Keratinocyte (primary cell): ENCODE data around the gene IFRD2.
"Not testable (repeated sequence)": the region's sequence is repeated elsewhere in the genome, so short reads cannot be mapped to it uniquely, and the experiment has no call there.

Source experiments
- EZH2 ChIP-seq: IDR thresholded peaks from one replicate; pipeline ENCODE4 v1.6.1; 2012; ENCODE audit warnings: inconsistent platforms, mild to moderate bottlenecking, low read length, moderate library complexity
- TF ChIP-seq, protein P1 (sequence below), 3 experiments: IDR thresholded peaks in 1 of 3; conservative IDR thresholded peaks in 1 of 3; optimal IDR thresholded peaks in 1 of 3; 2 replicates in 2 of 3; 3 replicates in 1 of 3; pipeline versions ENCODE3 to v1.5.1; 2011; ENCODE audit warnings: low read length in 3 of 3, mild to moderate bottlenecking in 3 of 3, moderate library complexity in 2 of 3, control low read depth in 1 of 3, inconsistent platforms in 1 of 3; ENCODE audit not compliant: insufficient read depth in 2 of 3; ENCODE audit errors: extremely low read depth in 1 of 3

DNA sequence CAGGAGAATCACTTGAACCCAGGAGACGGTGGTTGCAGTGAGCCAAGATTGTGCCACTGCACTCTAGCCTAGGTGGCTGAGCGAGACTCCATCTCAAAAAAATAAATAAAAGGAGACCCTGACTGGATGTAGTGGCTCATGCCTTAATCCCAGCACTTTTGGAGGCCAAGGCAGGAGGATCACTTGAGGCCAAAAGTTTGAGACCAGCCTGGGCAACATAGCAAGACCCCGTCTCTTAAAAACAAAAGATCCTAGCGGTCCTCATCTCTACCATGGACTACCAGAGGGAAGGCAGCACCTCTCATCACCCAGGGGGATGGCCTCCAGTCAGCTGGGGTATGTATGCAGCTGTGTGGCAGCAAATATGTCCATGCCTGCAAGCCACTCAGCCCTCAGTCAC is 30.0 kb downstream of the IFRD2 start:
- not testable (repeated sequence) for TF ChIP-seq EZH2
- TF ChIP-seq, protein P1, sequence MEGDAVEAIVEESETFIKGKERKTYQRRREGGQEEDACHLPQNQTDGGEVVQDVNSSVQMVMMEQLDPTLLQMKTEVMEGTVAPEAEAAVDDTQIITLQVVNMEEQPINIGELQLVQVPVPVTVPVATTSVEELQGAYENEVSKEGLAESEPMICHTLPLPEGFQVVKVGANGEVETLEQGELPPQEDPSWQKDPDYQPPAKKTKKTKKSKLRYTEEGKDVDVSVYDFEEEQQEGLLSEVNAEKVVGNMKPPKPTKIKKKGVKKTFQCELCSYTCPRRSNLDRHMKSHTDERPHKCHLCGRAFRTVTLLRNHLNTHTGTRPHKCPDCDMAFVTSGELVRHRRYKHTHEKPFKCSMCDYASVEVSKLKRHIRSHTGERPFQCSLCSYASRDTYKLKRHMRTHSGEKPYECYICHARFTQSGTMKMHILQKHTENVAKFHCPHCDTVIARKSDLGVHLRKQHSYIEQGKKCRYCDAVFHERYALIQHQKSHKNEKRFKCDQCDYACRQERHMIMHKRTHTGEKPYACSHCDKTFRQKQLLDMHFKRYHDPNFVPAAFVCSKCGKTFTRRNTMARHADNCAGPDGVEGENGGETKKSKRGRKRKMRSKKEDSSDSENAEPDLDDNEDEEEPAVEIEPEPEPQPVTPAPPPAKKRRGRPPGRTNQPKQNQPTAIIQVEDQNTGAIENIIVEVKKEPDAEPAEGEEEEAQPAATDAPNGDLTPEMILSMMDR (optimal IDR thresholded peaks at IDR 0.05 in 1 of 3, IDR thresholded peaks at IDR 0.05 in 1 of 3, conservative IDR thresholded peaks at IDR 0.05 in 1 of 3; ENCODE audit: extremely low read depth in 1 of 3, insufficient read depth in 2 of 3, low read length in 3 of 3): not testable (repeated sequence)
